ENCODE results near the gene SLC25A34. TPM values are rescaled to one million over a fixed set of nuclear protein-coding genes. Genes with fewer than 3 reads are reported as not detected.

The SLC25A34 gene
- total and polyA plus RNA-seq, 9 donors: 3.6 to 7.4 (median 5.8) TPM

DNA sequence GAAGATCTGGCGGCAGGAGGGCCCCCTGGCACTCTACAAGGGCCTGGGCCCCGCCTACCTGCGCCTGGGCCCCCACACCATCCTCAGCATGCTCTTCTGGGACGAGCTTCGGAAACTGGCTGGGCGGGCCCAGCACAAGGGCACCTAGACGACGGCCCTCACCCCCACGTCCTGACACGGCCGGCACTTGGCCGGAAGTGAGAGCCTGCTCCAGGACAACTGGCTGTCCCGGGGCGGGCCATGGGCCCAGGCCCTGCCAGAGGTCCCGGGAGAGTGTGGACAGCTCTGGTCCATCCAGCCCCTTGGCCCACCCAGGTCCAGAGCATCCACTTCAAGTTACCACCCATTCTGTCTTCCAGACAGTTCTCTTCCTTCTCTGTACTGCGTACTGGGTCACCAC is 3.2 kb downstream of the SLC25A34 start:
- Histone ChIP-seq H3K9me3 (replicated peaks; ENCODE audit: control insufficient read depth, low read depth, low read length) (no peaks in the 10 kb centered on the region), H3K27ac (ENCODE audit: low read length) (no peak overlapping the region), H3K27me3 (ENCODE audit: control insufficient read depth, insufficient read depth, low read length) (no peaks in the 10 kb centered on the region), H3K4me1 (ENCODE audit: control insufficient read depth, insufficient read depth, low read length) (peaks cover 59% of the 10 kb centered on the region), H3K36me3 (ENCODE audit: control insufficient read depth, insufficient read depth, low read length) (peaks cover 14% of the 10 kb centered on the region), H3K4me3 (ENCODE audit: low read length) (no peak overlapping the region)
- no peak for DNase-seq
- WGBS (ENCODE audit: insufficient coverage): 72% methylated on average over 15 of the region's 16 CpGs

DNA sequence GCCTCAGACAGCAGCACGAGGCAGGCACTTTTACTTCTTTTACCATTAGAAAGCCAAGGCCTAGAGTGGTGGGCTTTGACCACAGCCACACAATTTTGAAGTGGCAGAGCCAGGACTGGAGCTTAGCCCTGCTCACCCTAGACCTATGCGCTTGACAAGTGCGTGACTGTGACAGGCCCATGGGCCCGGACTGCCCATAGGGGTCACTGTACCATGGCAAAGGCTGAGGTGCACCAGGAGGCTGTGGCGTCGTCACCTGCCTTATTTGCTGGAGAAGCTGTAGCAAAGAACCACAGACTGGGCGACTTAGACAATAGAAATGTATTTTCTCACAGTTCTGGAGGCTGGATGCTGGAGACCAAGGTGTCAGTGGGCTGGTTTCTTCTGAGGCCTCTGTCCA is 3.7 kb downstream of the SLC25A34 start:
- Histone ChIP-seq H3K36me3 (ENCODE audit: control insufficient read depth, insufficient read depth, low read length) (peaks cover 9% of the 10 kb centered on the region), H3K4me1 (ENCODE audit: control insufficient read depth, insufficient read depth, low read length) (peaks cover 54% of the 10 kb centered on the region), H3K27ac (ENCODE audit: low read length) (no peak overlapping the region), H3K4me3 (ENCODE audit: low read length) (no peak overlapping the region), H3K27me3 (ENCODE audit: control insufficient read depth, insufficient read depth, low read length) (no peaks in the 10 kb centered on the region), H3K9me3 (replicated peaks; ENCODE audit: control insufficient read depth, low read depth, low read length) (no peaks in the 10 kb centered on the region)
- DNase-seq: no peak
- 79% methylated on average over 7 of the region's 7 CpGs for WGBS (ENCODE audit: insufficient coverage)

- Histone ChIP-seq H3K9me3 (replicated peaks; ENCODE audit: control insufficient read depth, low read depth, low read length) (no peaks in the 10 kb centered on the region), H3K27ac (ENCODE audit: low read length) (no peak overlapping the region), H3K4me3 (ENCODE audit: low read length) (no peak overlapping the region), H3K4me1 (ENCODE audit: control insufficient read depth, insufficient read depth, low read length) (peaks cover 40% of the 10 kb centered on the region), H3K27me3 (ENCODE audit: control insufficient read depth, insufficient read depth, low read length) (no peaks in the 10 kb centered on the region), H3K36me3 (ENCODE audit: control insufficient read depth, insufficient read depth, low read length) (peaks cover 3% of the 10 kb centered on the region)
- 56% methylated on average over 25 of the region's 27 CpGs for WGBS (ENCODE audit: insufficient coverage)
- peak; percentile 66 for DNase-seq
Measured at GRCh38 chr1:15740924-15741850, 5.1 kb downstream of the SLC25A34 start.

DNA sequence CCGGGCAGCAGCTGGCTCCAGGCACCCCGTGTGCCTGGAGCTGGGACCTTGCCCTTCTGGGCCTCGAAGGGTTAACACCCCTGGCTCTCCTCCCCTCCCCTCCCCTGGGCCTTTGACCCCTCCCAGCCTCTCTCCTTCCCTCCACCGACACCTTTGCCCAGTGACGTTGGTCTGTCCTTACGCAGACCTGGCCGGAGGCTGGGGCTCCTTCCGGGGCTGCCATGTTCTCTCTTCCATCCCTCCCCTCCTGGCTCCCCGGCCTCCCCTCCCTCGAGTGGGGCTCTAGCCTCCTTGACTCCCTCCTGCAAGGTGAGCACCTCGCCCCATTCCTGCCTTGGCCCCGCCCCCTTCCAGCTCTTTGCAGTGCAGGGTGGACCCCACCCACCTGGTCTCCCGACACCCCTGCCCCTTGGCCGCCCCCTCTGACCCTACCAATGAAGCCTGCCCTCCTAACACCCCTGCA is 6.3 kb downstream of the SLC25A34 start, which contains the start of gene TMEM82:
Gene TMEM82, plus strand, starts transcription at position 161 of the 463 bp plus-strand sequence. Its CDS starts 61 bp downstream, at position 222.
- 17% methylated on average over 14 of the region's 14 CpGs for WGBS (ENCODE audit: insufficient coverage)
- H3K4me1 ChIP-seq (ENCODE audit: control insufficient read depth, insufficient read depth, low read length): peaks cover 28% of the 10 kb centered on the region
- H3K9me3 ChIP-seq (replicated peaks; ENCODE audit: control insufficient read depth, low read depth, low read length): no peaks in the 10 kb centered on the region
- H3K27ac ChIP-seq (ENCODE audit: low read length): no peak within 1 kb of the TSS
- peaks cover 3% of the 10 kb centered on the region for H3K36me3 ChIP-seq (ENCODE audit: control insufficient read depth, insufficient read depth, low read length)
- H3K4me3 ChIP-seq (ENCODE audit: low read length): no peak within 1 kb of the TSS
- H3K27me3 ChIP-seq (ENCODE audit: control insufficient read depth, insufficient read depth, low read length): no peaks in the 10 kb centered on the region
- no peak for DNase-seq

- Histone ChIP-seq H3K27ac (ENCODE audit: low read length) (no peak overlapping the region), H3K36me3 (ENCODE audit: control insufficient read depth, insufficient read depth, low read length) (peaks cover 3% of the 10 kb centered on the region), H3K4me3 (ENCODE audit: low read length) (no peak overlapping the region), H3K9me3 (replicated peaks; ENCODE audit: control insufficient read depth, low read depth, low read length) (no peaks in the 10 kb centered on the region), H3K27me3 (ENCODE audit: control insufficient read depth, insufficient read depth, low read length) (no peaks in the 10 kb centered on the region), H3K4me1 (ENCODE audit: control insufficient read depth, insufficient read depth, low read length) (peaks cover 10% of the 10 kb centered on the region)
- DNase-seq: no peak
- WGBS (ENCODE audit: insufficient coverage): 62% methylated on average over 29 of the region's 30 CpGs
Measured at GRCh38 chr1:15744122-15744679, 8.1 kb downstream of the SLC25A34 start.

GRCh38 chr1:15747378-15747777 is 11.3 kb downstream of the SLC25A34 start:
- WGBS (ENCODE audit: insufficient coverage): 46% methylated on average over 5 of the region's 8 CpGs

GRCh38 chr1:15748264-15748663 is 12.2 kb downstream of the SLC25A34 start:
- no peak overlapping the region for H3K4me3 ChIP-seq (ENCODE audit: low read length)
- H3K27ac ChIP-seq (ENCODE audit: low read length): no peak overlapping the region
- no peak for DNase-seq
- WGBS (ENCODE audit: insufficient coverage): 87% methylated on average over 4 of the region's 5 CpGs
- H3K4me1 ChIP-seq (ENCODE audit: control insufficient read depth, insufficient read depth, low read length): no peaks in the 10 kb centered on the region
- H3K36me3 ChIP-seq (ENCODE audit: control insufficient read depth, insufficient read depth, low read length): no peaks in the 10 kb centered on the region
- H3K27me3 ChIP-seq (ENCODE audit: control insufficient read depth, insufficient read depth, low read length): no peaks in the 10 kb centered on the region
- H3K9me3 ChIP-seq (replicated peaks; ENCODE audit: control insufficient read depth, low read depth, low read length): no peaks in the 10 kb centered on the region

More at GRCh38 chr1:15747378-15747777, 11.3 kb downstream of the SLC25A34 start:
- Histone ChIP-seq H3K4me1 (ENCODE audit: control insufficient read depth, insufficient read depth, low read length) (no peaks in the 10 kb centered on the region), H3K9me3 (replicated peaks; ENCODE audit: control insufficient read depth, low read depth, low read length) (no peaks in the 10 kb centered on the region), H3K27me3 (ENCODE audit: control insufficient read depth, insufficient read depth, low read length) (no peaks in the 10 kb centered on the region), H3K27ac (ENCODE audit: low read length) (no peak overlapping the region), H3K4me3 (ENCODE audit: low read length) (no peak overlapping the region), H3K36me3 (ENCODE audit: control insufficient read depth, insufficient read depth, low read length) (no peaks in the 10 kb centered on the region)
- DNase-seq: no peak

DNA sequence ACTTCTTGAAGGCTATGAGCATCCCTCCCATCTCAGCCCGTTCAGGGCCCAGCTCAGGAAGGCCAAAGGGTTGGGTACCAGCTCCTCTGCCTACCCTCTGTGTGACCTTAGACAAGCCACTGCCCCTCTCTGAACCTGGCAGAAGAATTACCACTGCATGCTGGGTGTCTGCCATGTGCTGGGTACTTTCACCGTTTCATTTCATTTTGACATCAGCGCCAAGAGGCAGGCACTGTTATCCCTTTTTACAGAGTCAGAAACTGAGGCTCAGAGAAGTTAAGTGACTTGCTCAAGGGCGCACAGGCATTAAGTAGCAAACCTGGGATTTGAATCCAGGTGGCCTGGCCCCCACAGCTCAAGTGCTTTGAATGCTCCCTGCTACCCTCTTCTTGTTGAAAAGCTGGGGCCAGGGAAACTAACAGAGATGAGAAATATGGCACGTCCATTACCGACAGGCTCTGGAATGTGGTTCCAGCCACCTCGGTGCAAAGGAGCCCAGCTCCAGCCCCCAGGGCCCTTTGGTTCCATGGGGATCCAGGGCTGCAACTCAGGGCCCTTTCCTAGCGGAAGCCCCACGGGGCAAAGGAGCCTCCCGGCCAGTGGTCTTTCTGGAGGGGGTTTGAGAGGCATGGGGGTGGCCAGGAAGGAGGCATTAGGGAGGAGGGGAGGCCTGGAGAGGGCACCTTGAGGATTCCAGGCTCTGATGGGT is 12.8 kb downstream of the SLC25A34 start:
- H3K4me1 ChIP-seq (ENCODE audit: control insufficient read depth, insufficient read depth, low read length): no peaks in the 10 kb centered on the region
- H3K27ac ChIP-seq (ENCODE audit: low read length): no peak overlapping the region

DNA sequence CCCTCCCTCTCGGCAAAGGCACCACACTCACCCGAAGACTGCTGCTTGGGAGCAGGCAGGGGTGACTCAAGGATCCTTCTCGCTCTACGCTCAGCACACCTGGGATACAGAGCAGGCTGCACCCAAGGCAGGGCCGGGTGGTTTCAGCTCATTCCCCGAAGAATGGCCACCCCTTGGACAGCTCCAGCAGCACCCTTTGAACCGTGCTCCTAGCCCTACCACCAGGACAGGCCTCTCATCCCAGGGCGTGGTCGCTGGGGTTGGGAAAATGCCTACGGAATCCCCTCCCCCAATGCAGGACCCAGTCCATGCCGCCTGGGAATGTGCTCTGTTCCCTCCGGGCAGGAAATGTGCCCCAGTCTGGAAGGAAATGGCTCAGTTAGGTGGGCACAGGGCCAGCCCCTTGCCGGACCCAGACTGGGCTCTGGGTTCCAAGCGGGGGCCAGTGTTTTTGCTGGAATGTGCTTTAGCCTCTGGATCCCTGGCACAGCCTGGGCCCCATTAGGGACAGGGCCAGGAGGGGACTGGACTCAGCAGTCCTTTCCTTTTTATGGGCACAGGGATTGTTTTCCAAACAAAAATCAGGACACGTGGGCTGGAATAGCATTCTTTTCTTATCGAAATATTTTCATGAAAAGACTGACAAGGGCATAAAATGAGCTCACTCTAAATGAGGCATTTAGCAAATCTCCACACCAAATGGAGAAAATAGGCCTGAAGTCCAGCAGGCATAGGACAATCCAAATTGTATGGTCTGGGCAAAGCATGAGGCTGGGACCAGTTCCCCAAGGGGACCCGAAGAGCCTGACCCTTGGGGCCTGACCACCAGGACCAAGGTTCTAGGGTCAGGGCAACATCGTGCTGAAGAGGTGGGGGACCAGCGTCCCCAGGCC is 13.6 kb downstream of the SLC25A34 start:
- Histone ChIP-seq H3K27ac (ENCODE audit: low read length) (no peak overlapping the region), H3K27me3 (ENCODE audit: control insufficient read depth, insufficient read depth, low read length) (no peaks in the 10 kb centered on the region), H3K36me3 (ENCODE audit: control insufficient read depth, insufficient read depth, low read length) (no peaks in the 10 kb centered on the region), H3K4me1 (ENCODE audit: control insufficient read depth, insufficient read depth, low read length) (no peaks in the 10 kb centered on the region), H3K4me3 (ENCODE audit: low read length) (no peak overlapping the region), H3K9me3 (replicated peaks; ENCODE audit: control insufficient read depth, low read depth, low read length) (no peaks in the 10 kb centered on the region)
- WGBS (ENCODE audit: insufficient coverage): 59% methylated on average over 14 of the region's 19 CpGs
- no peak for DNase-seq

More for the DNA sequence above, 12.8 kb downstream of the SLC25A34 start:
- H3K27me3 ChIP-seq (ENCODE audit: control insufficient read depth, insufficient read depth, low read length): no peaks in the 10 kb centered on the region
- WGBS (ENCODE audit: insufficient coverage): 75% methylated on average over 10 of the region's 10 CpGs
- no peaks in the 10 kb centered on the region for H3K9me3 ChIP-seq (replicated peaks; ENCODE audit: control insufficient read depth, low read depth, low read length)
- H3K36me3 ChIP-seq (ENCODE audit: control insufficient read depth, insufficient read depth, low read length): no peaks in the 10 kb centered on the region
- DNase-seq: no peak
- H3K4me3 ChIP-seq (ENCODE audit: low read length): no peak overlapping the region

Data from muscle of leg (tissue), 11 donors.